Measurements from ENCODE around the gene RUVBL2. TPM values are rescaled to one million over a fixed set of nuclear protein-coding genes. Genes with fewer than 3 reads are reported as not detected.

The RUVBL2 gene
- total RNA-seq, 1 experiment from 2014 or later: 130 TPM

DNA sequence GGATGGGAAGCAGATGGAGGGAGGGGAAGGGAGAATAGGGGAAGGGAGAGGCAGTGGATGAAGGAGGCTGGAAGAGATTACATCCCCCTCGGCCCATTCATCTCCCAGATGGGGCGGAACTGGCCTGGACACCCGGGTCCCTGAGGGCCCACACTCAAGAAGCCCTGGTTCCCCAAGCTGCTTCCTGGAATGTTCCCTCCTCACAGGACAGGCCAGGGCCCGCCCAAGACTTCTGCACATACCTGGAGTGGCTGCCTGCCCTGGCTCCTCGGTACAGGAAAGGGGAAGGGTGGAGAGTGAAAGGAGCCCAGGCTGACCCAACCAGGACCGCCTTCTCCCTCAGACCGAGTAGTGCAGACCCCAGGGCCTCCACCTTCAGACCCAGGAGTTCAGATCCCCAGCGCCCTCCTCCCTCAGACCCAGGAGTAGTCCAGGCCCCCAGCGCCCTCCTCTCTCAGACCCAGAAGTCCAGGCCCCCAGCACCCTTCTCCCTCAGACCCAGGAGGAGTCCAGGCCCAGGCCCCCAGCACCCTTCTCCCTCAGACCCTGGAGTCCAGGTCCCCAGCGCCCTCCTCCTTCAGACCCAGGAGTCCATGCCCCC lies 70.4 kb downstream of the RUVBL2 start:
- H3K4me1 ChIP-seq (ENCODE audit: insufficient read depth, low read length): peaks cover 2% of the 10 kb centered on the region; the same call in 1 of the 2 replicates
- no peak overlapping the region for H3K18ac ChIP-seq (ENCODE audit: insufficient read length, low read depth, low read length)
- no peak overlapping the region for H2BK5ac ChIP-seq (ENCODE audit: insufficient read length, low read length)
- H3K79me1 ChIP-seq (ENCODE audit: insufficient read depth, low read depth, low read length, poor library complexity, severe bottlenecking): no peaks in the 10 kb centered on the region
- no peak overlapping the region for H3K14ac ChIP-seq (ENCODE audit: insufficient read depth, low read length)
- H3K56ac ChIP-seq (ENCODE audit: insufficient read length, low read depth, low read length): no peak overlapping the region
- Mint-ChIP-seq H3K4me3 (peak overlapping the region; percentile 50 to 75), H3K27ac (no peak overlapping the region), H3K27me3 (ENCODE audit: low read depth) (peaks cover 76% of the 10 kb centered on the region), H3K36me3 (ENCODE audit: insufficient read depth in 1 of 3, low read depth in 3 of 3) (peaks cover 0 to 3% (median 2%) of the 10 kb centered on the region in 3 experiments; a peak in 3 of 7 replicates), H3K4me1 (peaks cover 29 to 44% of the 10 kb centered on the region in 2 experiments), H3K9me3 (peaks cover 2 to 9% of the 10 kb centered on the region in 2 experiments; a peak in 3 of 5 replicates)
- H3K27ac ChIP-seq (ENCODE audit: insufficient read length, low read depth, low read length): no peak overlapping the region
- no peak overlapping the region for H3K23ac ChIP-seq (ENCODE audit: insufficient read length, low read depth, low read length)
- no CpG with 5 or more reads among the region's 10 CpGs for WGBS (ENCODE audit: extremely low coverage, insufficient read length, low lambda C conversion rate)
- no peak overlapping the region for H4K91ac ChIP-seq (ENCODE audit: insufficient read length, low read depth, low read length)
- H3T11ph ChIP-seq (ENCODE audit: low read length): no peak overlapping the region
- H2BK20ac ChIP-seq (ENCODE audit: low read depth, low read length, poor library complexity, severe bottlenecking): no peak overlapping the region
- H2BK12ac ChIP-seq (ENCODE audit: insufficient read length, low read depth, low read length): no peak overlapping the region
- no peak overlapping the region for H2BK120ac ChIP-seq (ENCODE audit: low read depth, low read length, poor library complexity, severe bottlenecking)
- TF ChIP-seq, protein P1, sequence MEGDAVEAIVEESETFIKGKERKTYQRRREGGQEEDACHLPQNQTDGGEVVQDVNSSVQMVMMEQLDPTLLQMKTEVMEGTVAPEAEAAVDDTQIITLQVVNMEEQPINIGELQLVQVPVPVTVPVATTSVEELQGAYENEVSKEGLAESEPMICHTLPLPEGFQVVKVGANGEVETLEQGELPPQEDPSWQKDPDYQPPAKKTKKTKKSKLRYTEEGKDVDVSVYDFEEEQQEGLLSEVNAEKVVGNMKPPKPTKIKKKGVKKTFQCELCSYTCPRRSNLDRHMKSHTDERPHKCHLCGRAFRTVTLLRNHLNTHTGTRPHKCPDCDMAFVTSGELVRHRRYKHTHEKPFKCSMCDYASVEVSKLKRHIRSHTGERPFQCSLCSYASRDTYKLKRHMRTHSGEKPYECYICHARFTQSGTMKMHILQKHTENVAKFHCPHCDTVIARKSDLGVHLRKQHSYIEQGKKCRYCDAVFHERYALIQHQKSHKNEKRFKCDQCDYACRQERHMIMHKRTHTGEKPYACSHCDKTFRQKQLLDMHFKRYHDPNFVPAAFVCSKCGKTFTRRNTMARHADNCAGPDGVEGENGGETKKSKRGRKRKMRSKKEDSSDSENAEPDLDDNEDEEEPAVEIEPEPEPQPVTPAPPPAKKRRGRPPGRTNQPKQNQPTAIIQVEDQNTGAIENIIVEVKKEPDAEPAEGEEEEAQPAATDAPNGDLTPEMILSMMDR (conservative IDR thresholded peaks at IDR 0.05): no peak
- H4K5ac ChIP-seq (ENCODE audit: insufficient read length, low read depth, low read length): no peak overlapping the region
- no peak overlapping the region for H3K9ac ChIP-seq (ENCODE audit: extremely low read depth, insufficient read length, low read length)
- peaks cover 17% of the 10 kb centered on the region; the same call in 1 of the 2 replicates for H3K27me3 ChIP-seq (ENCODE audit: insufficient read depth, low read length)
- H3K4ac ChIP-seq (ENCODE audit: low read depth, low read length): no peak overlapping the region
- H2BK15ac ChIP-seq (ENCODE audit: low read depth, low read length): no peak overlapping the region
- peak; percentile 68 for DNase-seq
- peak overlapping the region; percentile 62 for H3K4me2 ChIP-seq (ENCODE audit: insufficient read depth, insufficient read length, low read length)
- H2AK5ac ChIP-seq (ENCODE audit: insufficient read length, low read length): no peak overlapping the region
- no peak overlapping the region for H4K8ac ChIP-seq (replicated peaks; ENCODE audit: insufficient read length, low read depth, low read length)
- H3K23me2 ChIP-seq (ENCODE audit: insufficient read length, low read depth, low read length, poor library complexity, severe bottlenecking): peaks cover 3% of the 10 kb centered on the region
- no peaks in the 10 kb centered on the region for H3K79me2 ChIP-seq (ENCODE audit: insufficient read depth, low read length)
- H4K20me1 ChIP-seq (ENCODE audit: control insufficient read depth, insufficient read depth, insufficient read length): no peaks in the 10 kb centered on the region
- H3K9me3 ChIP-seq (ENCODE audit: control insufficient read depth, low read depth, low read length): no peaks in the 10 kb centered on the region
- no peak overlapping the region for H2AFZ ChIP-seq (ENCODE audit: low read length)

Measured in H9 (cell line).